ENCODE measurements around the gene FREM2.

DNA sequence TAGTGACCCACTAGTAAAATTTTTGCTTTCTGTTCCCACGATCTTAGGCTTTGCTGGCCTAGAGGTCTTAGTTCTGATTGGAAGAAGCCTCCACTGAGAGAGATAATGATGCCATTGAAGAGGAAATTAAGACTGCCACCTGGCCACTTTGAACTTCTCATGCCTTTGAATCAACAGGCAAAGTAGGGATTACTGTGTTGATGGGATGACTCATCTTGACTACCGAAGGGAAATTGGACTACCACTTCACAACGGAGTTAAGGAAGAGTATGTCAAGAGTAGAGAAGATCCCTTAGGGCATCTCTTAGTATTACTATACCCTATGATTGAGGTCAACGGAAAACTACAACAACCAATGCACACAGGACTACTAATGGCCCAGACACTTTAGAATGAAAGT is 12.7 kb upstream of the FREM2 start:
- TF ChIP-seq, protein P1, sequence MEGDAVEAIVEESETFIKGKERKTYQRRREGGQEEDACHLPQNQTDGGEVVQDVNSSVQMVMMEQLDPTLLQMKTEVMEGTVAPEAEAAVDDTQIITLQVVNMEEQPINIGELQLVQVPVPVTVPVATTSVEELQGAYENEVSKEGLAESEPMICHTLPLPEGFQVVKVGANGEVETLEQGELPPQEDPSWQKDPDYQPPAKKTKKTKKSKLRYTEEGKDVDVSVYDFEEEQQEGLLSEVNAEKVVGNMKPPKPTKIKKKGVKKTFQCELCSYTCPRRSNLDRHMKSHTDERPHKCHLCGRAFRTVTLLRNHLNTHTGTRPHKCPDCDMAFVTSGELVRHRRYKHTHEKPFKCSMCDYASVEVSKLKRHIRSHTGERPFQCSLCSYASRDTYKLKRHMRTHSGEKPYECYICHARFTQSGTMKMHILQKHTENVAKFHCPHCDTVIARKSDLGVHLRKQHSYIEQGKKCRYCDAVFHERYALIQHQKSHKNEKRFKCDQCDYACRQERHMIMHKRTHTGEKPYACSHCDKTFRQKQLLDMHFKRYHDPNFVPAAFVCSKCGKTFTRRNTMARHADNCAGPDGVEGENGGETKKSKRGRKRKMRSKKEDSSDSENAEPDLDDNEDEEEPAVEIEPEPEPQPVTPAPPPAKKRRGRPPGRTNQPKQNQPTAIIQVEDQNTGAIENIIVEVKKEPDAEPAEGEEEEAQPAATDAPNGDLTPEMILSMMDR (IDR thresholded peaks at IDR 0.05): no peak
- TF ChIP-seq POLR2A (IDR thresholded peaks at IDR 0.05): no peak

Data from body of pancreas (tissue), 4 donors.